ENCODE data around the gene MYOM1.

Gene MYOM1

GRCh38 chr18:3147935-3148554 lies 71.7 kb downstream of the MYOM1 start:
- TF ChIP-seq EGR1 (IDR thresholded peaks at IDR 0.05) (no peak), RAD21 (IDR thresholded peaks at IDR 0.05; ENCODE audit: low read depth) (no peak), YY1 (IDR thresholded peaks at IDR 0.05; ENCODE audit: low read depth) (no peak), USF1 (IDR thresholded peaks at IDR 0.05) (no peak), TAF1 (IDR thresholded peaks at IDR 0.05; ENCODE audit: low read depth) (no peak), EP300 (IDR thresholded peaks at IDR 0.05; ENCODE audit: borderline replicate concordance) (no peak), FOXM1 (IDR thresholded peaks at IDR 0.05; ENCODE audit: borderline replicate concordance, low read depth) (no peak), CREB1 (IDR thresholded peaks at IDR 0.05; ENCODE audit: low read depth) (no peak), REST (IDR thresholded peaks at IDR 0.05; ENCODE audit: low read depth) (no peak), NFIC (IDR thresholded peaks at IDR 0.05) (no peak), ZBTB7A (IDR thresholded peaks at IDR 0.05; ENCODE audit: low read depth) (no peak), CEBPB (IDR thresholded peaks at IDR 0.05) (no peak)

- no peak for TF ChIP-seq TAF1 (IDR thresholded peaks at IDR 0.05; ENCODE audit: low read depth)
- no peak for TF ChIP-seq ZBTB7A (IDR thresholded peaks at IDR 0.05; ENCODE audit: low read depth)
- TF ChIP-seq REST (IDR thresholded peaks at IDR 0.05; ENCODE audit: low read depth): no peak
- TF ChIP-seq NFIC (IDR thresholded peaks at IDR 0.05): no peak
- TF ChIP-seq USF1 (IDR thresholded peaks at IDR 0.05): no peak
- TF ChIP-seq EP300 (IDR thresholded peaks at IDR 0.05; ENCODE audit: borderline replicate concordance): no peak
- TF ChIP-seq RAD21 (IDR thresholded peaks at IDR 0.05; ENCODE audit: low read depth): no peak
- TF ChIP-seq MAX (IDR thresholded peaks at IDR 0.05): no peak
- TF ChIP-seq CEBPB (IDR thresholded peaks at IDR 0.05): no peak
- no peak for TF ChIP-seq CREB1 (IDR thresholded peaks at IDR 0.05; ENCODE audit: low read depth)
- no peak for TF ChIP-seq EGR1 (IDR thresholded peaks at IDR 0.05)
- TF ChIP-seq TCF12 (IDR thresholded peaks at IDR 0.05; ENCODE audit: low read depth): no peak
- TF ChIP-seq FOXM1 (IDR thresholded peaks at IDR 0.05; ENCODE audit: borderline replicate concordance, low read depth): no peak
- no peak for TF ChIP-seq YY1 (IDR thresholded peaks at IDR 0.05; ENCODE audit: low read depth)
- no peak for TF ChIP-seq TEAD4 (IDR thresholded peaks at IDR 0.05)
These were observed 78.7 kb downstream of the MYOM1 start for GRCh38 chr18:3140986-3141639.

GRCh38 chr18:3140342-3140741 lies 79.4 kb downstream of the MYOM1 start:
- TF ChIP-seq TCF12 (IDR thresholded peaks at IDR 0.05; ENCODE audit: low read depth): no peak
- TF ChIP-seq TEAD4 (IDR thresholded peaks at IDR 0.05): no peak
- TF ChIP-seq MAX (IDR thresholded peaks at IDR 0.05): no peak
- no peak for TF ChIP-seq TAF1 (IDR thresholded peaks at IDR 0.05; ENCODE audit: low read depth)
- TF ChIP-seq REST (IDR thresholded peaks at IDR 0.05; ENCODE audit: low read depth): no peak
- no peak for TF ChIP-seq CEBPB (IDR thresholded peaks at IDR 0.05)
- TF ChIP-seq RAD21 (IDR thresholded peaks at IDR 0.05; ENCODE audit: low read depth): no peak
- TF ChIP-seq CREB1 (IDR thresholded peaks at IDR 0.05; ENCODE audit: low read depth): no peak
- TF ChIP-seq EGR1 (IDR thresholded peaks at IDR 0.05): no peak
- no peak for TF ChIP-seq NFIC (IDR thresholded peaks at IDR 0.05)
- TF ChIP-seq FOXM1 (IDR thresholded peaks at IDR 0.05; ENCODE audit: borderline replicate concordance, low read depth): no peak
- TF ChIP-seq EP300 (IDR thresholded peaks at IDR 0.05; ENCODE audit: borderline replicate concordance): no peak
- TF ChIP-seq USF1 (IDR thresholded peaks at IDR 0.05): no peak

All from Ishikawa (cell line).